DND-41 (cell line): Measurements from ENCODE around the gene DRD4.

ENCODE experiments used
- EZH2 ChIP-seq: IDR thresholded peaks from 3 replicates; pipeline ENCODE4 v1.6.1; 2012; ENCODE audit warnings: borderline replicate concordance, low read depth, mild to moderate bottlenecking, moderate library complexity, low read length, inconsistent platforms; ENCODE audit not compliant: severe bottlenecking
- TF ChIP-seq, protein P1 (sequence below): IDR thresholded peaks from 2 replicates; pipeline ENCODE4 v1.5.1; 2012; ENCODE audit warnings: borderline replicate concordance, low read length, moderate library complexity, mild to moderate bottlenecking; ENCODE audit not compliant: poor library complexity, severe bottlenecking; ENCODE audit errors: extremely low read depth

DNA sequence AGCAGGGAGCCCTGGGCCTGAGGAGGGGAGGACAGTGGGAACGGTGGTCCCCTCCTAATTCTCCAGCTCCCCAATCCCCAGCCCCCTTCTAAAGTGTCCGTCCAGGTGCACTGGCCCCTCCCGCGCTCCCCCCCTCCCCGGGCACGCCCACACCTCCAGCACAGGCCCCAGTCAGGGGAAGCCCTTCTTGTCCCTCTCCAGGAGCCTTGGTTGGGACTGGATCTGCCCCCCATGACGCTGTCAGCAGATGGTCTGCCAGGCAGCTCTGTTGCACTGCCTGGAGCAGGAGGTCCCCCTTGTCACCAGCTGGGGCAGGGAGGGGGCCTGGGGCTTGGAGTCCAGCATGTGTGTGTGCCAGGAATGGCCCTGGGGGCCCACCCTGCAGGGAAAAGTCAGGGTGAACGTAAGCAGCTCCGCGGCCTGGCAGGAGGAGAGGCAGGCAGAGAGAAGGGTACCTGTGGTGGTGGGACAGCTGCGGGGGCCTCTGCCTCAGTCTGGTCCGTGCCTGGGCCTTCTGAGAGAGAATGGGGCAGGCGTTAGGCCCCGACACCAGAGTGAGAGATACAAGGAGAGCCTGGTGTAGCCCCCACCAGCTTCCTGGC lies 22.9 kb upstream of the DRD4 start:
- TF ChIP-seq, protein P1, sequence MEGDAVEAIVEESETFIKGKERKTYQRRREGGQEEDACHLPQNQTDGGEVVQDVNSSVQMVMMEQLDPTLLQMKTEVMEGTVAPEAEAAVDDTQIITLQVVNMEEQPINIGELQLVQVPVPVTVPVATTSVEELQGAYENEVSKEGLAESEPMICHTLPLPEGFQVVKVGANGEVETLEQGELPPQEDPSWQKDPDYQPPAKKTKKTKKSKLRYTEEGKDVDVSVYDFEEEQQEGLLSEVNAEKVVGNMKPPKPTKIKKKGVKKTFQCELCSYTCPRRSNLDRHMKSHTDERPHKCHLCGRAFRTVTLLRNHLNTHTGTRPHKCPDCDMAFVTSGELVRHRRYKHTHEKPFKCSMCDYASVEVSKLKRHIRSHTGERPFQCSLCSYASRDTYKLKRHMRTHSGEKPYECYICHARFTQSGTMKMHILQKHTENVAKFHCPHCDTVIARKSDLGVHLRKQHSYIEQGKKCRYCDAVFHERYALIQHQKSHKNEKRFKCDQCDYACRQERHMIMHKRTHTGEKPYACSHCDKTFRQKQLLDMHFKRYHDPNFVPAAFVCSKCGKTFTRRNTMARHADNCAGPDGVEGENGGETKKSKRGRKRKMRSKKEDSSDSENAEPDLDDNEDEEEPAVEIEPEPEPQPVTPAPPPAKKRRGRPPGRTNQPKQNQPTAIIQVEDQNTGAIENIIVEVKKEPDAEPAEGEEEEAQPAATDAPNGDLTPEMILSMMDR: no peak
- TF ChIP-seq EZH2: no peak
